PC-3 (cell line): Measurements from ENCODE around the gene LRSAM1. TPM values are rescaled to one million over a fixed set of nuclear protein-coding genes. Genes with fewer than 3 reads are reported as not detected.

ENCODE experiments used
- ATAC-seq: fragments of 200-7000 bp; cut with Tn5 transposase; 2 replicates; pipeline ENCODE4 v1.9.1; 2020; ENCODE audit warnings: mild to moderate bottlenecking, moderate library complexity
- BruUV-seq: library from RNA; stranded (reverse); fragments of 400-500 nt; replicated peaks from 2 replicates; lab custom pipeline; 2021; lab: Mats Ljungman, UMichigan
- CTCF ChIA-PET: fragments of 300-600 bp; sonication (Branson Sonifier 250); formaldehyde crosslinking; loops from one replicate; lab custom pipeline; 2022; ENCODE audit warnings: antibody characterized with exemption; lab: Charles Lee
- POLR2A ChIA-PET: fragments of 300-600 bp; sonication (Branson Sonifier 250); formaldehyde crosslinking; loops from one replicate; lab custom pipeline; 2022; ENCODE audit warnings: antibody characterized with exemption; ENCODE audit not compliant: unreplicated experiment; lab: Charles Lee
- DNase-seq: peaks from one replicate; pipeline ENCODE4 v3.0.0-alpha.2; 2015
- H2AFZ ChIP-seq: fragments of 300-600 bp; sonication (generic); 2 replicates; pipeline ENCODE4 v1.6.0; 2016; ENCODE audit warnings: antibody characterized with exemption, low read length
- H3F3A ChIP-seq: fragments of 300-600 bp; sonication (generic); one replicate; pipeline ENCODE4 v1.6.0; 2017; ENCODE audit warnings: antibody characterized with exemption, low read length, control low read depth, mild to moderate bottlenecking; ENCODE audit not compliant: unreplicated experiment
- H3K27ac ChIP-seq: fragments of 300-600 bp; sonication (generic); 2 replicates; pipeline ENCODE4 v1.5.1; 2016; ENCODE audit warnings: mild to moderate bottlenecking, low read length
- H3K27me3 ChIP-seq: fragments of 300-600 bp; sonication (generic); 2 replicates; pipeline ENCODE4 v1.6.1; 2016; ENCODE audit warnings: low read length, mixed read lengths
- H3K36me3 ChIP-seq: fragments of 300-600 bp; sonication (generic); 2 replicates; pipeline ENCODE4 v1.6.1; 2016; ENCODE audit warnings: low read depth, mixed run types, low read length, mixed read lengths
- H3K4me1 ChIP-seq: fragments of 300-600 bp; sonication (generic); 2 replicates; pipeline ENCODE4 v1.5.1; 2016; ENCODE audit warnings: low read length; ENCODE audit not compliant: insufficient read depth
- H3K4me2 ChIP-seq: fragments of 300-600 bp; sonication (generic); 2 replicates; pipeline ENCODE4 v1.6.0; 2016; ENCODE audit warnings: low read length
- H3K4me3 ChIP-seq: fragments of 300-600 bp; sonication (generic); 2 replicates; pipeline ENCODE4 v1.5.1; 2016; ENCODE audit warnings: mild to moderate bottlenecking, low read length, mixed read lengths
- H3K79me2 ChIP-seq: fragments of 300-600 bp; sonication (generic); 2 replicates; pipeline ENCODE4 v1.6.1; 2017; ENCODE audit warnings: low read length, mixed read lengths
- H3K9ac ChIP-seq: fragments of 300-600 bp; sonication (generic); 2 replicates; pipeline ENCODE4 v1.6.0; 2016; ENCODE audit warnings: mild to moderate bottlenecking, low read length
- H3K9me2 ChIP-seq: fragments of 300-600 bp; sonication (generic); replicated peaks from 2 replicates; pipeline ENCODE4 v1.6.1; 2016; ENCODE audit warnings: mixed run types, low read length, mixed read lengths
- H3K9me3 ChIP-seq: fragments of 300-600 bp; sonication (generic); 2 replicates; pipeline ENCODE4 v1.6.1; 2016; ENCODE audit warnings: low read length, mixed read lengths
- H4K20me1 ChIP-seq: fragments of 300-600 bp; sonication (generic); 2 replicates; pipeline ENCODE4 v1.6.1; 2016; ENCODE audit warnings: low read length, mixed read lengths
- EZH2 ChIP-seq: fragments of 300-600 bp; sonication (generic); IDR thresholded peaks from one replicate; pipeline ENCODE4 v1.6.1; 2017; ENCODE audit warnings: antibody characterized with exemption, mild to moderate bottlenecking, low read length; ENCODE audit not compliant: unreplicated experiment
- EZH2phosphoT487 ChIP-seq: fragments of 300-600 bp; sonication (generic); IDR thresholded peaks from 2 replicates; pipeline ENCODE4 v1.6.1; 2018; ENCODE audit warnings: mild to moderate bottlenecking, antibody characterized with exemption, low read length, borderline replicate concordance
- intact Hi-C: fragments of 100-400 bp; cut with micrococcal nuclease; formaldehyde crosslinking; loops from 2 replicates; pipeline ENCODE4 v1.9.0; 2023
- total RNA-seq: library from RNA; depleted of rRNA; stranded (reverse); fragments of >200 nt; gene quantifications from 2 replicates; pipeline ENCODE4 v1.2.3, GENCODE V29; 2014
- TF ChIP-seq, protein P1 (sequence below): fragments of 300-600 bp; sonication (generic); conservative IDR thresholded peaks from 2 replicates; pipeline ENCODE4 v1.5.1; 2017; ENCODE audit warnings: antibody characterized with exemption, low read depth, mild to moderate bottlenecking, low read length

Gene LRSAM1
- total RNA-seq, 1 experiment from 2014 or later: 9.6 TPM

DNA sequence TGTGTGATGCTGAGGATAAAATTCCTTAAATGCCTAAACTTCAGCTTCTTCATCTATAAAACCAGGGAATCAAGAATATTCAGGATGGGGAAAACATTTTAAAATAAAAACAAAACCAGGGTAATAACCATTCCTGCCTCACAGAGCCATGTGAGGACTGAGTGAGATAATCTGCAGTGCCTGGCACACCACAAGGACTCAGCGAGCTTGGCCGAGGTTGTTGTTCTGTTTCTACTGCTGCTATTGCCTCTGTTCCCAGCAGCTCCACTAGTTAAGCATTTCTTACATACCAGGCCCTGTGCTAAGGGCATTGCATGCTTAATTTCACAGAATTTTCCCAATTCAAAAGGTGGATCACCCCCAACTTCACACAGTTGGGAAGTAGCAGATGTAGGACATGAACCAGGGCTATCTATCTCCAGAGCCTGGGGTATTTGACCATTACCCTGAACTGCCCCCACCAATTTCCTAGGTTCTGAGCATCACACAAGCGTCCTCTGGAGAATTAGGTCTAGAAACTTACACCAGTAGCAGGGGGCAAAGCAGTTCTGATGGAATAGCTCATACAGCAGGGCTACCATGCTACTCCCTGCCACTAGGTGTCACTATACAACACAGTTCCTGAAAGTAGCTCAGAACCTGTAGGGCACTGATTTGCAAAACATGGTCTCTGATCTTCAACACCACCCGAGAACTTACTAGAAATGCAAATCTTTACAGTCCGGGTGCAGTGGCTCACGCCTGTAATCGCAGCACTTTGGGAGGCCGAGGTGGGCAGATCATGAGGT is 74.3 kb downstream of the LRSAM1 start:
- intact Hi-C loops: no loop called here
- no peak for ATAC-seq
- no peak overlapping the region for H3K4me3 ChIP-seq

GRCh38 chr9:127526655-127527559 is 75.6 kb downstream of the LRSAM1 start:
- intact Hi-C loops: no loop called here
- Histone ChIP-seq H3K9me2 (no peaks in the 10 kb centered on the region), H3K27ac (no peak overlapping the region), H3K4me3 (no peak overlapping the region), H3K36me3 (peaks cover 45% of the 10 kb centered on the region), H3K79me2 (0 out of 2 replicates have a peak, but pooled peaks cover 4% of the 10 kb centered on the region), H3K27me3 (no peaks in the 10 kb centered on the region), H4K20me1 (no peaks in the 10 kb centered on the region), H3K9ac (no peak overlapping the region), H2AFZ (no peak overlapping the region), H3K9me3 (no peaks in the 10 kb centered on the region), H3K4me1 (peaks cover 10% of the 10 kb centered on the region), H3K4me2 (no peak overlapping the region), H3F3A (no peaks in the 10 kb centered on the region)
- ATAC-seq (no peak), DNase-seq (no peak)
- ChIA-PET POLR2A (no interaction called here), CTCF (no interaction called here)
- TF ChIP-seq EZH2phosphoT487 (no peak), EZH2 (no peak)
- TF ChIP-seq, protein P1, sequence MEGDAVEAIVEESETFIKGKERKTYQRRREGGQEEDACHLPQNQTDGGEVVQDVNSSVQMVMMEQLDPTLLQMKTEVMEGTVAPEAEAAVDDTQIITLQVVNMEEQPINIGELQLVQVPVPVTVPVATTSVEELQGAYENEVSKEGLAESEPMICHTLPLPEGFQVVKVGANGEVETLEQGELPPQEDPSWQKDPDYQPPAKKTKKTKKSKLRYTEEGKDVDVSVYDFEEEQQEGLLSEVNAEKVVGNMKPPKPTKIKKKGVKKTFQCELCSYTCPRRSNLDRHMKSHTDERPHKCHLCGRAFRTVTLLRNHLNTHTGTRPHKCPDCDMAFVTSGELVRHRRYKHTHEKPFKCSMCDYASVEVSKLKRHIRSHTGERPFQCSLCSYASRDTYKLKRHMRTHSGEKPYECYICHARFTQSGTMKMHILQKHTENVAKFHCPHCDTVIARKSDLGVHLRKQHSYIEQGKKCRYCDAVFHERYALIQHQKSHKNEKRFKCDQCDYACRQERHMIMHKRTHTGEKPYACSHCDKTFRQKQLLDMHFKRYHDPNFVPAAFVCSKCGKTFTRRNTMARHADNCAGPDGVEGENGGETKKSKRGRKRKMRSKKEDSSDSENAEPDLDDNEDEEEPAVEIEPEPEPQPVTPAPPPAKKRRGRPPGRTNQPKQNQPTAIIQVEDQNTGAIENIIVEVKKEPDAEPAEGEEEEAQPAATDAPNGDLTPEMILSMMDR: no peak
- BruUV-seq: no TSS peak

More for the DNA sequence above, 74.3 kb downstream of the LRSAM1 start:
- Histone ChIP-seq H2AFZ (no peak overlapping the region), H3K9me2 (no peaks in the 10 kb centered on the region), H3K4me2 (no peak overlapping the region), H3K27me3 (no peaks in the 10 kb centered on the region), H3K27ac (no peak overlapping the region), H3K79me2 (peaks cover 11% of the 10 kb centered on the region; the same call in 1 of the 2 replicates), H3K4me1 (peaks cover 23% of the 10 kb centered on the region), H3F3A (no peaks in the 10 kb centered on the region), H3K9ac (no peak overlapping the region), H4K20me1 (no peaks in the 10 kb centered on the region), H3K9me3 (no peaks in the 10 kb centered on the region), H3K36me3 (peaks cover 42% of the 10 kb centered on the region)
- POLR2A ChIA-PET: no interaction called here
- BruUV-seq: no TSS peak
- CTCF ChIA-PET: interaction anchor here (0.5 to 1.1 kb wide), 3 partner anchors 12 to 188 kb away, joined by 5 to 7 read pairs (median 5); no protein-coding TSS in a partner anchor
- no peak for TF ChIP-seq EZH2
- TF ChIP-seq, protein P1: peak; percentile 67
- DNase-seq: peak; percentile 56
